ENCODE data around the gene NGEF.
"Not testable (repeated sequence)": the region's sequence is repeated elsewhere in the genome, so short reads cannot be mapped to it uniquely, and the experiment has no call there.

NGEF gene

GRCh38 chr2:233013027-233013461 is at the start of gene NGEF:
NGEF (minus strand) TSS chr2:233013256; CDS start chr2:232974890, 38,366 bp downstream.
- no peak for DNase-seq

GRCh38 chr2:233062451-233062850 is 49.4 kb upstream of the NGEF start:
- DNase-seq = no peak

GRCh38 chr2:233061591-233062450 is 48.8 kb upstream of the NGEF start:
- no peak for DNase-seq

DNA sequence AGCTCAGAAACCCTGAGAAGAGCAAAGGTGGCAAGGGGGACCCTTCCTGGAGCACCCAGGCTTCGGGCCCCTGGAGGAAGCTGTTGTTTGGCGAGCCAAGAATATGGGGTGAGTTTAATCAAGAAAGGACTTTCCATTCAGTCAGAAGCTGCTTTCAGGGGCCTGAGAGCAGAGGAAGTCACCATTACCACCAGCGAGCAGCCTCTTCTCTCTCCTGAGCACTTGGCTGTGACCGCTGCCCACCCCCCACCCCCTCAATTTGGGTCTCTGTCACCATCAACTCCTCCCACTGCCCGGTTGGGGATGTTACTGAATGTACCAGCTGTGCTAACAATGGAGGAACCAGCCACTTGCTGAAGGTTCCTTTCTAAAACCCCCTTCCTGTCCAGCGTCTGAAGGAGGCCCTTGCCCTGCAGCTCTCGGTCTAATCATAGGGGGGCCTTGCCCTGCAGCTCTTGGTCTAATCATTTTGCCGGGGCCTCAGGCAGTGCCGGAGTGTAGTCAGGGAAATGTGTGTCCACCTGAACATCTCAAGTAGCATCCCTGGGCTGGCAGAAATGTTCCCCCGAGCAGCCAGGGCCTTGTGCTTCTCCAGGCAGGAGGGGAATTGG is 48.0 kb upstream of the NGEF start:
- no peak for DNase-seq

- no peak for DNase-seq
Measured at GRCh38 chr2:233060501-233060979, 47.5 kb upstream of the NGEF start.

DNA sequence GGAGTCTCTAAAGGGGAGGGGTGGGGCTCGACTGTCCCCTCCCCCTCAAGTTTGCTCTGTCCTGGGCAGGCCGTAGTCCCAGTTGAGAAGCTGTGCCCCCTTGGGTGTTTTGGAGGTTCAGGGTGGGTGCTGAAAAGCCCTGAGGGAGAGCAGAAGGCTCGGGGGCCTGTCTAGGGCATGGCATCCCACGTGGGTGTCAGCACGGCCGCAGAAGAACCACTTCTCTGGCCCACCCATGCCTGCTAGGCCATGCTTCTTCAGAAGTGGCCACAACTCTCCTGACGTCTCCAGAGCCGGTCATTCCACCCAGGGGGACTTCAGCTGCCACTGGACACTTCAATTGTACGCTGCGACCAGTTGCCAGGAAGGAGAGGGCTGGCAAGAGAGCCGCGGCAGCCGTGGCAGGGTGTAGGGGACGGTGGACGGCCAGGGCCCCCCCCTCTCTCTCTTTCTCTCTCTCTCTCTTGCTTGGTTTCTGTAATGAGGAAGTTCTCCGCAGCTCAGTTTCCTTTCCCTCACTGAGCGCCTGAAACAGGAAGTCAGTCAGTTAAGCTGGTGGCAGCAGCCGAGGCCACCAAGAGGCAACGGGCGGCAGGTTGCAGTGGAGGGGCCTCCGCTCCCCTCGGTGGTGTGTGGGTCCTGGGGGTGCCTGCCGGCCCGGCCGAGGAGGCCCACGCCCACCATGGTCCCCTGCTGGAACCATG is 46.9 kb upstream of the NGEF start, which contains the start of gene INPP5D:
INPP5D (plus strand) TSS at position 546 of the 704 bp plus-strand sequence; CDS start at position 683, 137 bp downstream.
- DNase-seq = no peak

DNA sequence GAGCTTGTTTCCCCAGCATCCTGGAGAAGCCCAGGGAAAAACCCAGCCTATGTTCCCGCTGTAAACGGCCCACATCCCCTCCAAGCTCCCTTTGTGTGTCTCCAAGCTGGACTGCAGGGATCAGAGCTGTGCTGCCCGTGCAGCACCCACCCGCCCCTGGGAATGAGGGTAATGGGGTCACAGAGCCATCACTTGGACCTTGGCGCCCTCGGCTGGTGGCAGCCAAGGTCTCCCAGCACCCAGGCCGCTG is 46.4 kb upstream of the NGEF start:
- DNase-seq = no peak

DNA sequence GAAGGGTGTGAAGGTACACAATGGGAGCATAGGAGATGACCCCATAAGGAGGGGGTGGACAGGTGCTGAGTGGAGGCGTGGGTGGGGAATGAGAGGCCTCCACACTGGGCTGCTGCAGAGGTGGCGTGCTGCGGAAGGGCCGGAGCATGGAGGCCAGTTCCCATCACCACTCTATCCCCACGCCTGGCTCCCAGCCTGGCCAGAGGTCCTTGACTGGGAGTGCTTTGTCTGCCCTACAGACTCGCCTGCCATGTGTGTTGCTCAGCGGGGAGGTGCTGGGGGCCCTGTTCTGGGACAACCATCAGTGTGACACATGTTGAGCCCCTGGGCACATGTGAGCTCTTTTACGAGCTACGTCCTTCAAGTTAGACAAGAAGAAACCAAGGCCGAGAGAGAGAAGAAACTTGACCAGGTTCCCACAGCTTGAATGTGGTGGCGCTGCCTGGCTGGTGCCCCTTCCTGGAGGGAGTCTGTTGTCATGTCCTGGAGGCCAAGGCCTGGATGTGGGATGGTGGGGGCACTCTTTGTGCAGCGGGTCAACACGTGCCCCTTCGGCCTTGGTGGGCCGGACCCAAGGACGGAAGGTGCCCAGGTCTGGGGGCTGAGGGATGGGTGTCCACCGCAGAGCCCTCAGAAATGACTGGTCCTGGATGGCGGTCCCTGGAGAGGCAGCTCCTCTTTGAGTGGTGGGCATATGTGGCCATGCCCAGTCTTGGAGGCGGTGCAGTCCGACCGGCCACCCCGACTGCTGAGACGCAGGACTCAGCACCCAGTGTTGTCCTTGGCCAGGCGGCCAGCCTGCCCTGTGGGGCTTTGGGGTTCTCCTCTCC is 45.9 kb upstream of the NGEF start:
- DNase-seq = no peak

GRCh38 chr2:233056961-233057605 is 44.0 kb upstream of the NGEF start:
- DNase-seq = no peak

GRCh38 chr2:233055362-233055761 is 42.3 kb upstream of the NGEF start:
- no peak for DNase-seq

- no peak for DNase-seq
Measured at GRCh38 chr2:233053928-233054784, 41.1 kb upstream of the NGEF start.

GRCh38 chr2:233052517-233052916 is 39.5 kb upstream of the NGEF start:
- DNase-seq = not testable (repeated sequence)

- no peak for DNase-seq
Measured at GRCh38 chr2:233051241-233052149, 38.4 kb upstream of the NGEF start.

GRCh38 chr2:233049194-233049761 is 36.2 kb upstream of the NGEF start:
- no peak for DNase-seq

DNA sequence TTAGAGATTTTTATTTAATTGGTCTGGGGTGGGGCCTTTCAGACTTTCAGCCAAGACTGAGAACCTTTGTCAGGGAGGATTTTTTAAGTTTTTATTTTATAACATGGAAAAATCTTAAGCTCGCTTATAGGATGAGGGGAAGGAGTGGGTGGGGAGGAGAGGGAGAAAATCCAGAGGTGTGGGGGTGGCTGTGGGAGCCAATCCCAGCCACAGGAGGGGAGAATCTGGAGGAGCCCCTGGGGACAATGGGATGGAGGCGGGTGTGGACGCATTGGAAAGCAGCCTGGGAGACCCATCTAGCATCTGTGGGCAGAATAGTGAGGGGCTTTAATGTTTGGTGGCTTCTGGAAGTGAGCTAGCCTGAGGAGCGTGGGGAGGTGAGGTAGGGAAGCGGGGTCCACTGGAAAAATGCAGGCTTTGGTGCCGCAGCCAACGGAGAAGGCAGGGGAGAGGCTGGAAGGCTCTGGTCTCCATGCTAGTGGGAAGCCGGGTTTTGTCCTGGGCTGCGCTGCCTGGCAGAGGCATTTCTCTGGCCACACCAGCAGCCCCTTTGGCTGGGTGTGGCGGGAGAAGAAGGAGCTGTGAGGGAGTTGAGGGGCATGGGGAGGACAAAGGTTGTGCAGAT is 35.6 kb upstream of the NGEF start:
- no peak for DNase-seq

DNA sequence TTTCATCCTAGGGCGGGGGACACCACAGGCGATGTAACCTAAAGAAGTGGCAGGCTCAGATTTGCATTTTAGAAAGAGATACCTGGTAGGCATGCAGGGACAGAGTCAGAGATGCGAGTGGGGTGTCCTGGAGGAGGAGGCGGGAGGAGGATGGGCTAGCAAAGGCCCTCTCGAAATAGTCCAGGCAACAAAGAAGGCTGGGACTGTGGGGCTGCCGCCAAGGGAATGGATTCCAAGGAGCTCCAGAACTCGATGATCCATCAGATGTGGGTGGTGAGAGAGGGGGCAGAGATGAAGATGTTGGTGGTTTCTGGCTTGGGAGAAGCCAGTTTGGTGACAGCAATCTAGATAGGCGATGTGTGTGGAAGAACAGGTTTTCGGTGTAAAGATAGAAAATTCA is 34.6 kb upstream of the NGEF start:
- no peak for DNase-seq

GRCh38 chr2:233047206-233047605 is 34.1 kb upstream of the NGEF start:
- no peak for DNase-seq

DNA sequence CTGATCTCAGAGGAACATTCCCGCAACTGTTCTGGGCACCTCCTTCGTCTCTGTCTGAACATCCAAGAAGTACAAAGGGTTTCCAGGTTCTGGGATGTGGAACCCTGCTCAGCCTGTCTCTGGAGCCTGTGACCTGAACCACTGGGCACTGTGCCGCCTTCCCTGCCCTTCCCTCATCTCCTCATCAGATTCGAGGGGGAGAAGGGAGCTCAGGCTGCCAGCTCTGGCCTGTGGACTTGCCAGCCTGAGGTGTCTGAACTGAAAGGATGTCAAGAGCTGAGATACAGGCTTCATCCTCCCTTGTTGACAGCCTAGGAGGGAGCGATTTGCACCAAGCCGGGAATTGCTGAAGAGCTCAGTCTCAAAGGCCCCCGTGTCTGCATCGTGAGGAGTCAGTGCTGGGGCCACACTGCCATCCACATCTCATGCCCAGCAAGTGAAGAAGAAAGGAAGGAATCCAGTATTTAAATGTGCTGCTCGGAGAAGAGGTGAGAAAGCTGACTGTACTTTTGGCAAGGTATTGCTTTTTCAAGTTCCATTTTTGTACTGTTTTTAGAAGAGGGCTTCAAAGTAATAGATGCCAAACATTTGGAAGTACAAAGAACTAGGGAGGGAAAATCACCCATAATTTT is 32.0 kb upstream of the NGEF start:
- DNase-seq = no peak

DNA sequence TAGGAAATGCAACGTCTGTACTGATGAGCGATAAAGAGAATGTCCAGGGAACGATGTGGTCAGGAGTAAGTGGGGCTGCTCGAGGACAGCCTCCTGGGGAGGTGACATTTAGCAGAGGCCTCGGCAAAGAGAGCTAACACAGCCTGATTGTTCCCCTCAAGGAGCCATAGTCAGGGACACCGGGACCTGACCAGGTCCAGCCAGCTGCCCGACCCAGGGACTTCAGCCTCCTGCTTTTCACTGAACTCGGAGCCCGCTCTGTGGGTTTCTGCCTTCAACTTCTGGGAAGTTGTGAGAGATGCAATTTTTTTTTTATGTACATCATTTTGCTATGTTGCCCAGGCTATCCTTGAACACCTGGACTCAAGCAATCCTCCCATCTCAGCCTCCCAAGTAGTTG is 29.5 kb upstream of the NGEF start:
- DNase-seq = no peak
